Caki2 (cell line): ENCODE results near the gene CRAT. TPM values are rescaled to one million over a fixed set of nuclear protein-coding genes. Genes with fewer than 3 reads are reported as not detected.
"Not testable (repeated sequence)": the region's sequence is repeated elsewhere in the genome, so short reads cannot be mapped to it uniquely, and the experiment has no call there.

Experiments
- DNase-seq: peaks from one replicate; pipeline ENCODE4 v3.0.0-alpha.2; 2015; ENCODE audit warnings: low read depth
- in situ Hi-C: cut with HindIII; loops from 2 replicates; pipeline ENCODE4 v1.10.0; 2016; ENCODE audit warnings: low sequenced_read_pairs, low pct_unique_long_range_greater_than_20kb, mixed read lengths
- total RNA-seq: library from RNA; depleted of rRNA; stranded (reverse); fragments of >200 nt; shearing (Covaris generic); gene quantifications from 2 replicates; pipeline ENCODE4 v1.2.3, GENCODE V29; 2014; ENCODE audit warnings: low replicate concordance

The CRAT gene
- total RNA-seq, 1 experiment from 2014 or later: 19.2 TPM

GRCh38 chr9:129121483-129121882 is 10.9 kb upstream of the CRAT start:
- in situ Hi-C loops: no loop called here
- DNase-seq: no peak

- no peak for DNase-seq
These were observed 8.2 kb upstream of the CRAT start for GRCh38 chr9:129118799-129119198.

GRCh38 chr9:129113645-129114304 is 3.2 kb upstream of the CRAT start:
- in situ Hi-C loops: no loop called here
- DNase-seq: no peak

More at GRCh38 chr9:129118799-129119198, 8.2 kb upstream of the CRAT start:
- in situ Hi-C loops: no loop called here

- DNase-seq, in situ Hi-C loops: not testable (repeated sequence)
These were observed 1.9 kb upstream of the CRAT start for GRCh38 chr9:129112526-129112925.

GRCh38 chr9:129111528-129112151 is 1.0 kb upstream of the CRAT start:
- in situ Hi-C loops: no loop called here
- peak; percentile 12 for DNase-seq

- peak; percentile 63 for DNase-seq
These were observed 447 bp downstream of the CRAT start for GRCh38 chr9:129109952-129110739.

GRCh38 chr9:129109537-129109903 is 1.1 kb downstream of the CRAT start:
- DNase-seq: no peak
- in situ Hi-C loops: no loop called here

More at GRCh38 chr9:129109952-129110739, 447 bp downstream of the CRAT start:
- in situ Hi-C loops: no loop called here

- in situ Hi-C loops: no loop called here
These were observed 1.6 kb downstream of the CRAT start for GRCh38 chr9:129108805-129109536.

GRCh38 chr9:129108083-129108804 is 2.3 kb downstream of the CRAT start:
- DNase-seq: no peak
- in situ Hi-C loops: no loop called here

More at GRCh38 chr9:129108805-129109536, 1.6 kb downstream of the CRAT start:
- no peak for DNase-seq

GRCh38 chr9:129107651-129108050 is 2.9 kb downstream of the CRAT start:
- in situ Hi-C loops: no loop called here
- DNase-seq: no peak

- in situ Hi-C loops: no loop called here
- DNase-seq: no peak
These were observed 4.5 kb downstream of the CRAT start for GRCh38 chr9:129105857-129106694.

GRCh38 chr9:129104051-129104450 is 6.5 kb downstream of the CRAT start:
- no peak for DNase-seq
- in situ Hi-C loops: no loop called here

GRCh38 chr9:129103595-129103965 is 7.0 kb downstream of the CRAT start:
- in situ Hi-C loops: no loop called here
- no peak for DNase-seq

GRCh38 chr9:129102791-129103594 is 7.6 kb downstream of the CRAT start:
- in situ Hi-C loops: no loop called here
- no peak for DNase-seq

GRCh38 chr9:129102095-129102525 is 8.5 kb downstream of the CRAT start:
- in situ Hi-C loops: no loop called here
- no peak for DNase-seq

GRCh38 chr9:129101279-129101678 is 9.3 kb downstream of the CRAT start:
- DNase-seq: no peak
- in situ Hi-C loops: no loop called here
